ENCODE measurements around the gene MAPK14.

Gene MAPK14

DNA sequence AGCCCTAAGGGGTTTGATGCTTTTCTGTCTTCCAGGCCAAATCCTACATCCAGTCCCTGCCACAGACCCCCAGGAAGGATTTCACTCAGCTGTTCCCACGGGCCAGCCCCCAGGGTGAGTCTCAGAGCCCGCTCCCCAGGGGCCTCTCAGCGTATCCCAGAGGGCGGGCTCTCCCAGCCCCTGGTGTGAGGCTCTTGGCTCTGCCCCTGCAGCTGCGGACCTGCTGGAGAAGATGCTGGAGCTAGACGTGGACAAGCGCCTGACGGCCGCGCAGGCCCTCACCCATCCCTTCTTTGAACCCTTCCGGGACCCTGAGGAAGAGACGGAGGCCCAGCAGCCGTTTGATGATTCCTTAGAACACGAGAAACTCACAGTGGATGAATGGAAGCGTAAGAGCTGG is 111.1 kb downstream of the MAPK14 start:
- DNase-seq (ENCODE audit: low spot score), result no peak

DNA sequence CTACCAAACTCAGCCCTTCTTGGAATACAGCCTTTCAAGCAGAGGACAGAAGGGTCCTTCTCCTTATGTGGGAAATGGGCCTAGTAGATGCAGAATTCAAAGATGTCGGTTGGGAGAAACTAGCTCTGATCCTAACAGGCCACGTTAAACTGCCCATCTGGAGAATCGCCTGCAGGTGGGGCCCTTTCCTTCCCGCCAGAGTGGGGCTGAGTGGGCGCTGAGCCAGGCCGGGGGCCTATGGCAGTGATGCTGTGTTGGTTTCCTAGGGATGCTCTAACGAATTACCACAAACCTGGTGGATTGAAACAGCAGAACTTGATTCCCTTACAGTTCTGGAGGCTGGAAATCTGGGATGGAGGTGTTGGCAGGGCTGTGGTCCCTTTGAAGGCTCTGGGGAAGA is 111.8 kb downstream of the MAPK14 start:
- no peak for DNase-seq (ENCODE audit: low spot score)

DNA sequence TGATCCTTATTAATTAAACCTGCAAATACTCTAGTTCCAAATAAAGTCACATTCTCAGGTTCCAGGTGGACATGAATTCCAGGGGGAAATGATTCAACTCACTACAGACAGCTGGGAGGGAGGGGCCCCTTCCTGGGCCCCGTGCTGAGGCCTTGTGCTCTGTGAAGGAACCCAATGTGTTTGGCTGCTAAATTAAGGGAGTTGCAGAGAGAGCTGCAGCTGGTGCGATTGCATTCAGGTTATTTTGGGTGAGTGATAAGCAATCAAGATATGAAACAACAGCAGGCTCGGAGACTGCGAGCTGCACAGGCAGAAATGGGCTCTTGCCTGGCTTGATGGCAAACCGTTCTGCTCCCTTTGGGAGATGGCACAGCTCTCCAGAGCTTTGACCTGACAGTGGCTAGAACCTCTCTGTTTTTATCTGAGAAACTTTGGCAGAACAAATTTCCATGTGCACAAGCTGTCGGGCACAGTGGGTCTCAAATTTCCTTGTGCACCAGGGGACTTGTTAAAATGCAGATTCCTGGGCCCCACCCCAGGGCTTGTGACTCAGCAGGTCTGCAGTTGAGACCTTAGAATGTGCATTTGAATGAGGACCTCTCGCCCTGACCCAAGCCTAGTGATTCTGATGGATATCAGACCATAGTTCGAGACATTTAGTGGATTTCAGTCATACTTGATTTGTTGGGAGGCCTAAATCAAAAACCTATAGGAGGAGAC is 112.5 kb downstream of the MAPK14 start:
- no peak for DNase-seq (ENCODE audit: low spot score)

DNA sequence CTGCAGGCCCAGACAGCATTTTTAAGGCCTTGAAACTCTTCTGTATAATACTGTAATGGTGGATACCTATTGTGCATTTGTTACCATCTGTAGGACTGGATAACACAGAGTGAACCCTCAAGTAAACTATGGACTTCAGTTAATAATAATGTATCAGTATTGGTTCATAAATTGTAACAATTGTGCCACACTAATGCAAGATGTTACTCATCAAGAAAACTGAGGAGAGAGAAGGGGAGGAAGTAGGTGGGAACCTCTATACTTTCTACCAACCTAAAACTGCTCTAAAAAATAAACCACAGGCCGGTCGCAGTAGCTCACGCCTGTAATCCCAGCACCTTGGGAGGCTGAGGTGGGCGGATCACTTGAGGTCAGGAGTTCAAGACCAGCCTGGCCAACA is 113.5 kb downstream of the MAPK14 start:
- DNase-seq (ENCODE audit: low spot score), result no peak

DNA sequence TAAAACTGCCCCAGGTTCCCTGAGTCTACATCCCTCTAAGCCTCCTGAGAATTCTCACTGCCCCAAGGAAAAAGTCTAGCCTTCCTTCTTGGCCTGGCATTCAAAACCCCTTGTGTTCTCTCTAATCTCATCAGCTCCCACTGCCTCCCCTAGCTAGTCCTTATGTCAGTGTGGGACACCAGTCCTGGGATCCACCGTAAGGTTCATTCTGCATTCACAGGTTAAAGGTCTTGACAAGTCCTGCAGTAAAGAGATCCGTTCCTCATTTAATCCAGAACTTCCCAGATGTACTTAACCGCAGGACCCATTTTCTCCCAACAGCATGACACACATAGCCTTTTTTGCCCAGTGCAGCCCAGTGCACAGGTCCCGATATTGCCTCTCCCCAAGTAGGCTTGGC is 114.4 kb downstream of the MAPK14 start:
- no peak for DNase-seq (ENCODE audit: low spot score)

DNA sequence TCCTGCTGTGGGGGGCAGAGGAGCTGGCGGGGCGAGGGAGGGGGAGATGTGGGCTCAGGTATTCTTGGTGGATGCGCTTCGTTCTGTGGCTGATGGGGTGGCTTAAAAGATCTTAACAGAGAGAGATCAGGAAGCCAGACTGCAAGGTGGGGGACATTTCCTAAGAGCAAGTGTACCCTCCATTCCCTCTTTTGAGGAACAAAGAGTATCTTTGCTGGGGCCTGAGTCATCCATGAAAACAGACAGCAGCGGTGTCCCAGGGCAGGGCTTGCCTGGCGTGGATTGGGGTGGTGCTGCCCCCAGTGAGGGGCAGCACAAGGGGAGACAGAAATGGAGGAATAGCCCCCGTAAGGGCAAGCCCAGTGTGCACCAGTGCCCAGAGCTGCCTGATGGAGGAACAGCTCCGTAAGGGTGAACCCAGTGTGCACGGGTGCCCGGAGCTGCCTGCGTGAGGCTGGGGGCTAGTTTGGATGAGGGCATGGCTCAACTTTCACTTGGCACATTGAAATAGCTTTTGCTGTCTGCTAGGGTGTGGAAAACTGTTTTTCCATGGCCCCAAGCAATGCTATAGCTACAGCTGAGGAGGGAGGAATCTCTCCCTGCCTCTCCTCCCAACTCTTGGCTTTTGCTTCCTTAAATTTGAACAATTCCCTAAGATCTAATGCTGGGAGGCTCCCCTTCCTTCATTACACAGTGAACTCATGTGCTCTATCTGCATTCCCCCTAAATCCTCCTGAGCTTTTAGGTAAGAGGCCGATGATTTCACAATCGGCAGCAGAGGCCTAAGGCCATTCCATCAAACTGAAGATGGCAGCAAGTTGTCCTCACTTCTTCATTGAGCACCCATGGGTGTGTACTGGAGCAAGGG is 115.6 kb downstream of the MAPK14 start:
- DNase-seq (ENCODE audit: low spot score), result no peak

DNA sequence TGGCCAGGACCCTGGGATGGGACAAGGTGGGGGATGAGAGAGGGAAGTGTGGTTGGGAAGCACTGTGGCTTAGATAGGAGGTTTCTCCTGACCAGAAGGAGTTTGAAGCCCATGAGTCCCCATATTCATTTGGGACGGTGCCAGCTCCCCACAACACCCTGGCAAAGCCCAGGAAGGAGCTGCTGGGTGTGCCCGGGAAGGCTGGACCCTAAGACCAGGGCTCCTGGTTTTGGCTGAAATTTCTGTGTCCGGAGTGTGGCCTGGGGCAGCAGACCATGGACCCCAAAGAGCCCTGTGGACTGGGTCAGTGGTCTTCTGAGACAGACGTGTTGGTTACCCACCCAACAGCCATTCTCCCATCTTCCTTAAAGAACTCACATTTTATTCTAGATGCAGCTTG is 117.9 kb downstream of the MAPK14 start:
- no peak for DNase-seq (ENCODE audit: low spot score)

DNA sequence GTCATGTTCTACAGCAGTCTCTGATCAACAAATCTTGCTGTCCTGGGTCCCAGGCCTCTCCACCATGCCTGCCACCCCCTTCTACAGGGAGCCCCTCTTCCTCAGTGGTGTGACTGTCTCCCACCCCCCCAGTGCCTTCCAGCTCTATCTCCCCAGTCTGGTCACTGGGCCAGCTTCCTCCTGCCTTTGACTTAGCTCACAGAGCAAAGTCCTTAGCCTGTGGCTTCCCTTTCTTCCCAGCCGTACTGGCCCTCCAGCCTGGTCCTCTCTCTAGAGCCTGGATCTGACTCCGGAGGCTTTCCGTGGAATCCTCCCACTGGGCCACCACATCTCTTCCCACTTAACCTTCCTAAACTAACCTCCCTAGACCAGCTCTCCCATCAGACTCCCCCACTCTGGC is 119.7 kb downstream of the MAPK14 start:
- DNase-seq (ENCODE audit: low spot score), result no peak

DNA sequence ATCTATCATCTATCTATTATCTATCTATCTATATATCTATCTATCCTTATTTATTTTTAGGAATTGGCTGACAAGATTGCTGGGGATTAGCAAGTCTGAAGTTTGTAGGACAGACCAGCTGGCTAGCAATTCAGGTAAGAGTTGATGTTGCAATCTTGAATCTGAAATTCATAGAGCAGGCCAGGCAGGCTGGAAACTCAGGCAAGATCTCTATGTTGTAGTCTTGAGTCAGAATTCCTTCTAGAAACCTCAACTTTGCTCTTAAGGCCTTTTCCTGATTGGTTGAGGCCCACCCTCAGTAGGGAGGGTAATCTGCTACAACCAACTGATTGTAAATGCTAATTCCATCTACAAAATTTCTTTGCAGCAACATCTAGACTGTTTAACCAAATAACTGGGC is 121.9 kb downstream of the MAPK14 start:
- no peak for DNase-seq (ENCODE audit: low spot score)

DNA sequence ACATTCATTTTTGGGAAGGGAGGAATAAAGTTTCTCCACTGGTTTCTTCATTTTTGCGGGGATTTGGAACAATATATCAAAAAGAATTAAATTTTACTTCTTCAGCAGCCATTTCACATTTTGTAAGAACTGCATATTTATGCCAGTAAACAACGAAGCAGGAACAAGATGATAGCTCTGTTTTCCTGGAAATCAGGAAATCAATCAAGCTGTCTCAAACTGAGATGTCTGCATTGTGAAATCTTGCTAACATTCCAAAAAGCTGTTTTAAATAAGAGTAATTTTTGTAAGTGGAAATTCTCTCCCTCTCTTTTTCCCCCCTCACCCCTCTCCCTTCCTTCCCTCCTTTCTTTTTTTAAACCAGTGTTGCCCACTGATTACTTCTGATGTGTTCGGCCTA is 122.7 kb downstream of the MAPK14 start:
- no peak for DNase-seq (ENCODE audit: low spot score)

DNA sequence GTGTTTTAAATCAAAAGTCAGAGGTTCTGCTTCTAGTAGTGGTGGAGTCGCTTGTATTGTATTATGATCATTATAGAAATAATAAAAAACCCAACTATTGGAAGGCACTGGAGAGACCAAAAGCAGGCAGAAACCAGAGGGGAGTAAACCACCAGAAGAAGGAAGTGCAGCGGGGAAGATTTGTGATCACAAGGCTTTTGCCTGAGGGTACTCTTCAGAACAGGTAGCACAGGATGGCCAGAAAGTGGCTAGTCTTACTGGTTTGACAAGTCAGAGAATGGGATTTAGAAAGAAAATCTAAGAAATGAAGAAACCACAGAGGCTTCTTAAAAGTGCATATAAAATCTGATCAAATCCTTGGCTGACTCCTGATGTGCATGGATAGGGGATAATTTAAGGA is 126.7 kb downstream of the MAPK14 start:
- no peak for DNase-seq (ENCODE audit: low spot score)

DNA sequence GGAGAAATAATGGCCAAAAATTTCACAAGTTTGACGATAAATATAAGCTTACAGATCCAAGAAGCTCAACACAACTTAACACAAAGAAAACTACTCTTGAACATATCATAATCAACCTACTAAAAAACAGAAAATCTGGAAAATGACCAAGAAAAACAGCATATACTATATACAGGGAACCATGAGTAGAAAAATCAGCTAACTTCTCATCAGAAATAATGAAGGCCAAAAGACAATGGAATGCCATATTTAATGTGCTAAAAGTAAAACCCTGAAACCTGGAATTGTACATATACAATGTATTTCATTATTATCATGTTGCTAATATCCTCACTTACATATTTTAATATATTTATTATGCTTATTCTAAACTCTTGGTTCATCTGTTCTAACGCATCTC is 128.1 kb downstream of the MAPK14 start:
- DNase-seq (ENCODE audit: low spot score), result no peak

DNA sequence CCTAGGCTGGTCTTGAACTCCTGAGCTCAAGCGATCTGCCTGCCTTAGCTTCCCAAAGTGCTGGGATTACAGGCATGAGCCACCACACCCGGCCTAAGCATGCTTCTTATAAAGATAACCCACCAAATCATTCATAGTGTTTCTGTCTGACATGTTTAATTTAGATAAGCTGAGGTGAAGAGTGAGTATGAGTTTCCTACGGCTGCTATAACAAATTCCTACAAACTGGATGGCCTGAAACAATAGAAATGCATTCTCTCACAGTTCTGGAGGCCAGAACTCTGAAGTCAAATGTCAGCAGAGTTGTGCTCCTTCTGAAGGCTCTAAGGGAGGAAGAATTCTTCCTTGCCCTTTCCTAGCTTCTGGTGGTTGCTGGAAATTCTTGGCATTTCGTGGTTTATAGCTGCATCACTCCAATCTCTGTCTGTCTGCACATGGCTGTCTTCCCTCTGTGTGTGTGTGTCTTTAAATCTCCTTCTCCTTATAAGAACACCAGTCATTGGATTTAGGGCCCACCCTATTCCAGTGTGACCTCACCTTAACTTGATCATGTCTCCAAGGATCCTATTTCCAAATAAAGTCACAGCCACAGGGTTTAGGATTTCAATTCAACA is 132.6 kb downstream of the MAPK14 start:
- no peak for DNase-seq (ENCODE audit: low spot score)
